Prostate gland (tissue), 2 donors: ENCODE data around the gene ZNF445. TPM values are rescaled to one million over a fixed set of nuclear protein-coding genes. Genes with fewer than 3 reads are reported as not detected.
"Not testable (repeated sequence)": the region's sequence is repeated elsewhere in the genome, so short reads cannot be mapped to it uniquely, and the experiment has no call there.

Source experiments
- DNase-seq: peaks from one replicate; pipeline ENCODE4 v3.0.0-alpha.2; 2019; ENCODE audit warnings: low spot score
- H3K27ac ChIP-seq, 2 donors: fragments of 200-600 bp; sonication (generic); 2 replicates each; pipeline ENCODE4 v1.5.1; 2017 to 2019
- H3K27me3 ChIP-seq: fragments of 200-600 bp; sonication (generic); replicated peaks from 2 replicates; pipeline ENCODE4 v1.5.1; 2019; ENCODE audit not compliant: insufficient read depth
- H3K36me3 ChIP-seq, 2 donors: fragments of 200-600 bp; sonication (generic); 1 replicate in 1 of 2; 2 replicates in 1 of 2; pipeline versions ENCODE4 v1.5.1 to v1.8.1; 2017 to 2019
- H3K4me1 ChIP-seq: fragments of 200-600 bp; sonication (generic); replicated peaks from 2 replicates; pipeline ENCODE4 v1.5.1; 2019
- H3K4me3 ChIP-seq, 2 donors: fragments of 200-600 bp; sonication (generic); 2 replicates each; pipeline ENCODE4 v1.5.1; 2017 to 2019
- H3K9me3 ChIP-seq: fragments of 200-600 bp; sonication (generic); 2 replicates; pipeline ENCODE4 v1.5.1; 2017
- CTCF ChIP-seq, 4 experiments: fragments of 200-600 bp in 2 of 4; fragments of 450-650 bp in 2 of 4; sonication (generic) in 2 of 4; IDR thresholded peaks; 1 replicate in 3 of 4; 2 replicates in 1 of 4; pipeline ENCODE4 v1.5.1; 2016 to 2019; ENCODE audit warnings: antibody characterized with exemption in 4 of 4, mild to moderate bottlenecking in 2 of 4, moderate library complexity in 2 of 4
- POLR2A ChIP-seq: fragments of 450-650 bp; IDR thresholded peaks from one replicate; pipeline ENCODE4 v1.6.1; 2016; ENCODE audit warnings: antibody characterized with exemption, mild to moderate bottlenecking
- POLR2AphosphoS5 ChIP-seq: sonication (generic); formaldehyde crosslinking; IDR thresholded peaks from one replicate; pipeline ENCODE4 v1.6.1; 2017; ENCODE audit warnings: antibody characterized with exemption
- WGBS: methylation state at CpG from one replicate; pipeline ENCODE4 v1.1.5; 2018; 5-methylcytosine and 5-hydroxymethylcytosine counted together
- intact Hi-C: fragments of 100-400 bp; cut with DNase I; formaldehyde crosslinking; loops from one replicate; pipeline ENCODE4 v1.14.2; 2022
- total RNA-seq, 2 donors: library from RNA; depleted of rRNA; stranded (reverse); fragments of >200 nt; gene quantifications; one replicate each; pipeline ENCODE4 v1.1.0, GENCODE V29; 2016

Gene ZNF445
- total RNA-seq, 2 donors from 2014 or later, result 10.8 to 17.9 TPM

GRCh38 chr3:44470430-44470829 is 7.0 kb downstream of the ZNF445 start:
- Histone ChIP-seq H3K36me3 (no peaks in the 10 kb centered on the region), H3K4me3 (no peak overlapping the region), H3K27ac (no peak overlapping the region), H3K9me3 (no peaks in the 10 kb centered on the region), H3K4me1 (no peaks in the 10 kb centered on the region), H3K27me3 (no peaks in the 10 kb centered on the region)
- DNase-seq, result no peak
- whole genome bisulfite sequencing, result 90% methylated on average over 1 of the region's 1 CpG
- no peak for TF ChIP-seq CTCF (IDR thresholded peaks at IDR 0.05)
- no peak for TF ChIP-seq POLR2A
- no peak for TF ChIP-seq POLR2AphosphoS5
- intact Hi-C loops, result no loop called here

GRCh38 chr3:44469914-44470313 is 7.6 kb downstream of the ZNF445 start:
- WGBS, result 76% methylated on average over 5 of the region's 5 CpGs
- intact Hi-C loops, result no loop called here

GRCh38 chr3:44468572-44469520 is 8.6 kb downstream of the ZNF445 start:
- Histone ChIP-seq H3K4me3 (no peak overlapping the region), H3K9me3 (no peaks in the 10 kb centered on the region), H3K36me3 (no peaks in the 10 kb centered on the region), H3K4me1 (no peaks in the 10 kb centered on the region), H3K27me3 (no peaks in the 10 kb centered on the region), H3K27ac (no peak overlapping the region)
- DNase-seq, result no peak
- 54% methylated on average over 10 of the region's 10 CpGs for WGBS
- intact Hi-C loops, result no loop called here
- TF ChIP-seq CTCF (IDR thresholded peaks at IDR 0.05) (no peak), POLR2AphosphoS5 (no peak), POLR2A (no peak)

More at GRCh38 chr3:44469914-44470313, 7.6 kb downstream of the ZNF445 start:
- no peak overlapping the region for H3K27ac ChIP-seq
- no peak for DNase-seq
- H3K27me3 ChIP-seq, result no peaks in the 10 kb centered on the region
- TF ChIP-seq CTCF (IDR thresholded peaks at IDR 0.05), result no peak
- TF ChIP-seq POLR2AphosphoS5, result no peak
- no peak for TF ChIP-seq POLR2A
- no peaks in the 10 kb centered on the region for H3K36me3 ChIP-seq
- no peaks in the 10 kb centered on the region for H3K4me1 ChIP-seq
- no peak overlapping the region for H3K4me3 ChIP-seq
- no peaks in the 10 kb centered on the region for H3K9me3 ChIP-seq

- H3K36me3 ChIP-seq, H3K9me3 ChIP-seq, intact Hi-C loops, DNase-seq, H3K4me1 ChIP-seq, H3K4me3 ChIP-seq, H3K27me3 ChIP-seq, H3K27ac ChIP-seq: not testable (repeated sequence)
- 85% methylated on average over 2 of the region's 2 CpGs for WGBS
Observed at GRCh38 chr3:44468099-44468537, 9.4 kb downstream of the ZNF445 start.

GRCh38 chr3:44467241-44467640 is 10.2 kb downstream of the ZNF445 start:
- intact Hi-C loops, result no loop called here
- no peak for DNase-seq
- TF ChIP-seq CTCF (IDR thresholded peaks at IDR 0.05) (no peak), POLR2A (no peak)
- Histone ChIP-seq H3K4me3 (no peak overlapping the region), H3K4me1 (no peaks in the 10 kb centered on the region), H3K27ac (no peak overlapping the region), H3K36me3 (no peaks in the 10 kb centered on the region), H3K27me3 (no peaks in the 10 kb centered on the region), H3K9me3 (no peaks in the 10 kb centered on the region)
- 45% methylated on average over 1 of the region's 1 CpG for WGBS

- not testable (repeated sequence) for H3K4me1 ChIP-seq
Observed at GRCh38 chr3:44464920-44465319, 12.6 kb downstream of the ZNF445 start.

More at GRCh38 chr3:44464920-44465319, 12.6 kb downstream of the ZNF445 start:
- DNase-seq, H3K36me3 ChIP-seq, intact Hi-C loops, H3K9me3 ChIP-seq, H3K4me3 ChIP-seq, H3K27ac ChIP-seq, H3K27me3 ChIP-seq: not testable (repeated sequence)
- 95% methylated on average over 7 of the region's 7 CpGs for WGBS
